Measurements from ENCODE around the gene DMD. TPM values are rescaled to one million over a fixed set of nuclear protein-coding genes. Genes with fewer than 3 reads are reported as not detected.

DMD gene
- total and polyA plus RNA-seq, 2 of the 8 experiments (the other 6 are each of a cell fraction or from before 2014, with no cell fraction given) = 4.8 to 7.4 TPM

DNA sequence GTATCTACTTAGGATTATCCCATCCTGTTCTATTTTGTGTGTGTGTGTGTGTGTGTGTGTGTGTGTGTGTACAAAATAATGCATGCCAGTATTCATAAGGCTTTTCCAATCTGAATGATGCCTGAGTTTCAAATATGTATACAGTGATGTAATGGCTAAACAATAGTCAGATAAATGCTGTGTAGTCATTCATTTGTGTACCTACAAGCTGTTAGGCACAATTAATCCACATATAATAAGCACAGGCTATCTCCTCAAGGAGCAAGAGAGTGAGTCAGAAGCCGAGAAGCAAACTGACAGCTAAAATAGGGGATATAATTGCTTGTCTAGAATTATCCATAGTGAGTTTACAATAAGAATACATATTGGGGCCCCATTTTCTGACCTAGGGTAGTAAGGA lies 15.7 kb downstream of the DMD start (continued):
- TF ChIP-seq, protein P1, sequence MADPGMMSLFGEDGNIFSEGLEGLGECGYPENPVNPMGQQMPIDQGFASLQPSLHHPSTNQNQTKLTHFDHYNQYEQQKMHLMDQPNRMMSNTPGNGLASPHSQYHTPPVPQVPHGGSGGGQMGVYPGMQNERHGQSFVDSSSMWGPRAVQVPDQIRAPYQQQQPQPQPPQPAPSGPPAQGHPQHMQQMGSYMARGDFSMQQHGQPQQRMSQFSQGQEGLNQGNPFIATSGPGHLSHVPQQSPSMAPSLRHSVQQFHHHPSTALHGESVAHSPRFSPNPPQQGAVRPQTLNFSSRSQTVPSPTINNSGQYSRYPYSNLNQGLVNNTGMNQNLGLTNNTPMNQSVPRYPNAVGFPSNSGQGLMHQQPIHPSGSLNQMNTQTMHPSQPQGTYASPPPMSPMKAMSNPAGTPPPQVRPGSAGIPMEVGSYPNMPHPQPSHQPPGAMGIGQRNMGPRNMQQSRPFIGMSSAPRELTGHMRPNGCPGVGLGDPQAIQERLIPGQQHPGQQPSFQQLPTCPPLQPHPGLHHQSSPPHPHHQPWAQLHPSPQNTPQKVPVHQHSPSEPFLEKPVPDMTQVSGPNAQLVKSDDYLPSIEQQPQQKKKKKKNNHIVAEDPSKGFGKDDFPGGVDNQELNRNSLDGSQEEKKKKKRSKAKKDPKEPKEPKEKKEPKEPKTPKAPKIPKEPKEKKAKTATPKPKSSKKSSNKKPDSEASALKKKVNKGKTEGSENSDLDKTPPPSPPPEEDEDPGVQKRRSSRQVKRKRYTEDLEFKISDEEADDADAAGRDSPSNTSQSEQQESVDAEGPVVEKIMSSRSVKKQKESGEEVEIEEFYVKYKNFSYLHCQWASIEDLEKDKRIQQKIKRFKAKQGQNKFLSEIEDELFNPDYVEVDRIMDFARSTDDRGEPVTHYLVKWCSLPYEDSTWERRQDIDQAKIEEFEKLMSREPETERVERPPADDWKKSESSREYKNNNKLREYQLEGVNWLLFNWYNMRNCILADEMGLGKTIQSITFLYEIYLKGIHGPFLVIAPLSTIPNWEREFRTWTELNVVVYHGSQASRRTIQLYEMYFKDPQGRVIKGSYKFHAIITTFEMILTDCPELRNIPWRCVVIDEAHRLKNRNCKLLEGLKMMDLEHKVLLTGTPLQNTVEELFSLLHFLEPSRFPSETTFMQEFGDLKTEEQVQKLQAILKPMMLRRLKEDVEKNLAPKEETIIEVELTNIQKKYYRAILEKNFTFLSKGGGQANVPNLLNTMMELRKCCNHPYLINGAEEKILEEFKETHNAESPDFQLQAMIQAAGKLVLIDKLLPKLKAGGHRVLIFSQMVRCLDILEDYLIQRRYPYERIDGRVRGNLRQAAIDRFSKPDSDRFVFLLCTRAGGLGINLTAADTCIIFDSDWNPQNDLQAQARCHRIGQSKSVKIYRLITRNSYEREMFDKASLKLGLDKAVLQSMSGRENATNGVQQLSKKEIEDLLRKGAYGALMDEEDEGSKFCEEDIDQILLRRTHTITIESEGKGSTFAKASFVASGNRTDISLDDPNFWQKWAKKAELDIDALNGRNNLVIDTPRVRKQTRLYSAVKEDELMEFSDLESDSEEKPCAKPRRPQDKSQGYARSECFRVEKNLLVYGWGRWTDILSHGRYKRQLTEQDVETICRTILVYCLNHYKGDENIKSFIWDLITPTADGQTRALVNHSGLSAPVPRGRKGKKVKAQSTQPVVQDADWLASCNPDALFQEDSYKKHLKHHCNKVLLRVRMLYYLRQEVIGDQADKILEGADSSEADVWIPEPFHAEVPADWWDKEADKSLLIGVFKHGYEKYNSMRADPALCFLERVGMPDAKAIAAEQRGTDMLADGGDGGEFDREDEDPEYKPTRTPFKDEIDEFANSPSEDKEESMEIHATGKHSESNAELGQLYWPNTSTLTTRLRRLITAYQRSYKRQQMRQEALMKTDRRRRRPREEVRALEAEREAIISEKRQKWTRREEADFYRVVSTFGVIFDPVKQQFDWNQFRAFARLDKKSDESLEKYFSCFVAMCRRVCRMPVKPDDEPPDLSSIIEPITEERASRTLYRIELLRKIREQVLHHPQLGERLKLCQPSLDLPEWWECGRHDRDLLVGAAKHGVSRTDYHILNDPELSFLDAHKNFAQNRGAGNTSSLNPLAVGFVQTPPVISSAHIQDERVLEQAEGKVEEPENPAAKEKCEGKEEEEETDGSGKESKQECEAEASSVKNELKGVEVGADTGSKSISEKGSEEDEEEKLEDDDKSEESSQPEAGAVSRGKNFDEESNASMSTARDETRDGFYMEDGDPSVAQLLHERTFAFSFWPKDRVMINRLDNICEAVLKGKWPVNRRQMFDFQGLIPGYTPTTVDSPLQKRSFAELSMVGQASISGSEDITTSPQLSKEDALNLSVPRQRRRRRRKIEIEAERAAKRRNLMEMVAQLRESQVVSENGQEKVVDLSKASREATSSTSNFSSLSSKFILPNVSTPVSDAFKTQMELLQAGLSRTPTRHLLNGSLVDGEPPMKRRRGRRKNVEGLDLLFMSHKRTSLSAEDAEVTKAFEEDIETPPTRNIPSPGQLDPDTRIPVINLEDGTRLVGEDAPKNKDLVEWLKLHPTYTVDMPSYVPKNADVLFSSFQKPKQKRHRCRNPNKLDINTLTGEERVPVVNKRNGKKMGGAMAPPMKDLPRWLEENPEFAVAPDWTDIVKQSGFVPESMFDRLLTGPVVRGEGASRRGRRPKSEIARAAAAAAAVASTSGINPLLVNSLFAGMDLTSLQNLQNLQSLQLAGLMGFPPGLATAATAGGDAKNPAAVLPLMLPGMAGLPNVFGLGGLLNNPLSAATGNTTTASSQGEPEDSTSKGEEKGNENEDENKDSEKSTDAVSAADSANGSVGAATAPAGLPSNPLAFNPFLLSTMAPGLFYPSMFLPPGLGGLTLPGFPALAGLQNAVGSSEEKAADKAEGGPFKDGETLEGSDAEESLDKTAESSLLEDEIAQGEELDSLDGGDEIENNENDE (IDR thresholded peaks at IDR 0.05; ENCODE audit: insufficient replicate concordance, low read length) = no peak
- no peak for TF ChIP-seq ASH2L (IDR thresholded peaks at IDR 0.05; ENCODE audit: low read length)
- no peak for TF ChIP-seq SP2 (IDR thresholded peaks at IDR 0.05; ENCODE audit: low read length)
- no peak for TF ChIP-seq KDM5A (IDR thresholded peaks at IDR 0.05; ENCODE audit: low read length)
- TF ChIP-seq RBBP5 (IDR thresholded peaks at IDR 0.05; ENCODE audit: borderline replicate concordance, low read depth, low read length) = no peak

All from H1 (cell line).